CD14-positive monocyte (primary cell): ENCODE measurements around the gene ANKRD45. TPM values are rescaled to one million over a fixed set of nuclear protein-coding genes. Genes with fewer than 3 reads are reported as not detected.
"Not testable (repeated sequence)": the region's sequence is repeated elsewhere in the genome, so short reads cannot be mapped to it uniquely, and the experiment has no call there.

ENCODE experiments used
- DNase-seq, 3 donors: peaks; one replicate each; pipeline ENCODE4 v3.0.0-alpha.2; 2011 to 2022
- H2AFZ ChIP-seq: 2 replicates; pipeline ENCODE4 v1.6.0; 2012; ENCODE audit warnings: mild to moderate bottlenecking, low read depth, low read length, inconsistent platforms; ENCODE audit not compliant: insufficient read depth, poor library complexity, severe bottlenecking
- H3K27ac ChIP-seq, 2 donors: 1 replicate in 1 of 2; 2 replicates in 1 of 2; pipeline ENCODE4 v1.5.1; 2012 to 2013; ENCODE audit warnings: low read length in 2 of 2, control low read depth in 1 of 2, inconsistent platforms in 1 of 2, low read depth in 1 of 2, mild to moderate bottlenecking in 1 of 2
- H3K27me3 ChIP-seq, 2 donors: one replicate each; pipeline versions ENCODE4 v1.6.0 to v1.6.1; 2011 to 2013; ENCODE audit warnings: low read length in 2 of 2; ENCODE audit not compliant: control insufficient read depth in 2 of 2, insufficient read depth in 2 of 2
- H3K36me3 ChIP-seq, 2 donors: replicated peaks in 1 of 2; 1 replicate in 1 of 2; 2 replicates in 1 of 2; pipeline versions ENCODE4 v1.5.1 to v1.6.1; 2012 to 2013; ENCODE audit warnings: low read length in 2 of 2, control low read depth in 1 of 2, inconsistent platforms in 1 of 2, mild to moderate bottlenecking in 1 of 2; ENCODE audit not compliant: insufficient read depth in 2 of 2, control insufficient read depth in 1 of 2
- H3K4me1 ChIP-seq, 2 donors: 1 replicate in 1 of 2; 2 replicates in 1 of 2; pipeline versions ENCODE4 v1.5.1 to v1.6.1; 2012 to 2013; ENCODE audit warnings: low read length in 2 of 2, control low read depth in 1 of 2, inconsistent platforms in 1 of 2, mild to moderate bottlenecking in 1 of 2, moderate library complexity in 1 of 2; ENCODE audit not compliant: insufficient read depth in 2 of 2, control insufficient read depth in 1 of 2
- H3K4me2 ChIP-seq: replicated peaks from 2 replicates; pipeline ENCODE3; 2012; ENCODE audit warnings: low read length, moderate library complexity, mild to moderate bottlenecking; ENCODE audit not compliant: poor library complexity, severe bottlenecking; ENCODE audit errors: extremely low read depth
- H3K4me3 ChIP-seq, 3 experiments: fragments of 200-600 bp in 1 of 3; sonication (generic) in 1 of 3; replicated peaks in 1 of 3; 1 replicate in 2 of 3; 2 replicates in 1 of 3; pipeline ENCODE4 v1.5.1; 2011 to 2013; ENCODE audit warnings: low read length in 3 of 3, mild to moderate bottlenecking in 3 of 3, control low read depth in 2 of 3, low read depth in 2 of 3, inconsistent platforms in 1 of 3, moderate library complexity in 1 of 3
- H3K79me2 ChIP-seq: 2 replicates; pipeline ENCODE4 v1.6.0; 2012; ENCODE audit warnings: mild to moderate bottlenecking, control low read depth, inconsistent platforms, low read length, moderate library complexity; ENCODE audit not compliant: insufficient read depth
- H3K9ac ChIP-seq: 2 replicates; pipeline ENCODE4 v1.6.0; 2017; ENCODE audit warnings: low read length, mild to moderate bottlenecking; ENCODE audit not compliant: insufficient read depth, poor library complexity, severe bottlenecking
- H3K9me3 ChIP-seq, 2 donors: replicated peaks in 1 of 2; 1 replicate in 1 of 2; 2 replicates in 1 of 2; pipeline versions ENCODE4 v1.5.1 to v1.6.1; 2012 to 2013; ENCODE audit warnings: low read length in 2 of 2, control low read depth in 1 of 2; ENCODE audit not compliant: control insufficient read depth in 1 of 2, insufficient read depth in 1 of 2
- H4K20me1 ChIP-seq: 2 replicates; pipeline ENCODE4 v1.6.0; 2012; ENCODE audit warnings: mild to moderate bottlenecking, low read length, control low read depth, moderate library complexity; ENCODE audit not compliant: insufficient read depth
- H3K27ac Mint-ChIP-seq, 7 donors: one replicate each; pipeline ENCODE4 v1.8.0; 2020; ENCODE audit warnings: mild to moderate bottlenecking in 7 of 7, mixed read lengths in 7 of 7, moderate library complexity in 6 of 7, inconsistent platforms in 2 of 7
- H3K27me3 Mint-ChIP-seq, 3 donors: one replicate each; pipeline ENCODE4 v1.8.0; 2021 to 2022; ENCODE audit warnings: low read depth in 3 of 3, mild to moderate bottlenecking in 3 of 3, mixed read lengths in 3 of 3, moderate library complexity in 3 of 3, inconsistent platforms in 1 of 3
- H3K36me3 Mint-ChIP-seq, 2 donors: one replicate each; pipeline ENCODE4 v1.8.0; 2020; ENCODE audit warnings: mixed read lengths in 2 of 2, inconsistent platforms in 1 of 2, mild to moderate bottlenecking in 1 of 2
- H3K4me1 Mint-ChIP-seq: one replicate; pipeline ENCODE4 v1.8.0; 2020; ENCODE audit warnings: mild to moderate bottlenecking, mixed read lengths
- H3K4me3 Mint-ChIP-seq, 2 donors: one replicate each; pipeline ENCODE4 v1.8.0; 2020; ENCODE audit warnings: mild to moderate bottlenecking in 2 of 2, mixed read lengths in 2 of 2, moderate library complexity in 1 of 2
- H3K9me3 Mint-ChIP-seq, 7 donors: one replicate each; pipeline ENCODE4 v1.8.0; 2020 to 2022; ENCODE audit warnings: mixed read lengths in 7 of 7, mild to moderate bottlenecking in 6 of 7, moderate library complexity in 6 of 7, inconsistent platforms in 2 of 7
- WGBS: methylation state at CpG from one replicate; pipeline ENCODE4 v1.1.5; 2013; ENCODE audit warnings: missing lambda C conversion rate; ENCODE audit not compliant: insufficient coverage; 5-methylcytosine and 5-hydroxymethylcytosine counted together
- intact Hi-C, 2 donors: fragments of 100-400 bp; cut with micrococcal nuclease; formaldehyde crosslinking; loops; one replicate each; pipeline versions ENCODE4 v1.15.0 to v1.15.1; 2023
- polyA plus RNA-seq, 3 donors: library from polyadenylated mRNA; depleted of rRNA in 1 of 3; unstranded in 2 of 3; stranded (reverse) in 1 of 3; fragments of 300-500 nt in 2 of 3; fragments of >200 nt in 1 of 3; fragmentation: Illumina TruSeq in 2 of 3; gene quantifications; 1 replicate in 2 of 3; 2 replicates in 1 of 3; pipeline ENCODE4 v1.2.3, GENCODE V29; 2012 to 2021
- TF ChIP-seq, protein P1 (sequence below): fragments of 200-600 bp; IDR thresholded peaks from one replicate; pipeline ENCODE4 v1.8.0; 2022; ENCODE audit warnings: antibody characterized with exemption, mild to moderate bottlenecking

ANKRD45 gene
- polyA plus RNA-seq, 3 donors: not detected

DNA sequence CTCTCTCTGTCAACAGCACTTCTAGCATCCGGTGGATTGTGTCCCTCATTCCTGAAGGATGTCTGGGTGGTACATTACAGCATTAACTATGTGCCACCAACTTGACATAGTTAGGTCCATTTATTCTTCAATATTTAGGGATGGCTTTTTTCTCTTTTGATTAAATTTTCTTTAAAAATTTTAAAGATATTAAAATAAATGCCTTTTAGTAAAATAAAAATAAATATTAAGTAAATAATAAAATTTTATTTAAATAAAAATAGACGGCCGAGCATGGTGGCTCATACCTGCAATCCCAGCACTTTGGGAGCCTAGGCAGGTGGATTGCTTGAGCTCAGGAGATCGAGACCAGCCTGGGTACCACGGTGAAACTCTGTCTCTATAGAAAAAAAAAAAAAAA is 35.5 kb upstream of the ANKRD45 start:
- intact Hi-C loops: no loop called here
- no peak overlapping the region for H3K4me3 ChIP-seq
- H4K20me1 ChIP-seq: no peaks in the 10 kb centered on the region
- H3K27ac ChIP-seq: no peak overlapping the region
- H3K27ac Mint-ChIP-seq: no peak overlapping the region
- H3K36me3 Mint-ChIP-seq: no peaks in the 10 kb centered on the region
- H3K9me3 Mint-ChIP-seq: peaks cover 0 to 6% (median 2%) of the 10 kb centered on the region in 7 donors
- no peaks in the 10 kb centered on the region for H3K36me3 ChIP-seq
- peaks cover 1 to 21% (median 18%) of the 10 kb centered on the region in 3 donors for H3K27me3 Mint-ChIP-seq
- peaks cover 0 to 8% of the 10 kb centered on the region in 2 donors for H3K27me3 ChIP-seq
- no peaks in the 10 kb centered on the region for H3K4me1 Mint-ChIP-seq
- WGBS: no CpG with 5 or more reads among the region's 5 CpGs
- H3K4me2 ChIP-seq: no peak overlapping the region
- H2AFZ ChIP-seq: no peak overlapping the region
- no peaks in the 10 kb centered on the region for H3K9me3 ChIP-seq
- H3K4me3 Mint-ChIP-seq: no peak overlapping the region
- no peaks in the 10 kb centered on the region for H3K79me2 ChIP-seq
- no peaks in the 10 kb centered on the region for H3K4me1 ChIP-seq
- DNase-seq: no peak
- TF ChIP-seq, protein P1, sequence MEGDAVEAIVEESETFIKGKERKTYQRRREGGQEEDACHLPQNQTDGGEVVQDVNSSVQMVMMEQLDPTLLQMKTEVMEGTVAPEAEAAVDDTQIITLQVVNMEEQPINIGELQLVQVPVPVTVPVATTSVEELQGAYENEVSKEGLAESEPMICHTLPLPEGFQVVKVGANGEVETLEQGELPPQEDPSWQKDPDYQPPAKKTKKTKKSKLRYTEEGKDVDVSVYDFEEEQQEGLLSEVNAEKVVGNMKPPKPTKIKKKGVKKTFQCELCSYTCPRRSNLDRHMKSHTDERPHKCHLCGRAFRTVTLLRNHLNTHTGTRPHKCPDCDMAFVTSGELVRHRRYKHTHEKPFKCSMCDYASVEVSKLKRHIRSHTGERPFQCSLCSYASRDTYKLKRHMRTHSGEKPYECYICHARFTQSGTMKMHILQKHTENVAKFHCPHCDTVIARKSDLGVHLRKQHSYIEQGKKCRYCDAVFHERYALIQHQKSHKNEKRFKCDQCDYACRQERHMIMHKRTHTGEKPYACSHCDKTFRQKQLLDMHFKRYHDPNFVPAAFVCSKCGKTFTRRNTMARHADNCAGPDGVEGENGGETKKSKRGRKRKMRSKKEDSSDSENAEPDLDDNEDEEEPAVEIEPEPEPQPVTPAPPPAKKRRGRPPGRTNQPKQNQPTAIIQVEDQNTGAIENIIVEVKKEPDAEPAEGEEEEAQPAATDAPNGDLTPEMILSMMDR: no peak
- H3K9ac ChIP-seq: no peak overlapping the region

DNA sequence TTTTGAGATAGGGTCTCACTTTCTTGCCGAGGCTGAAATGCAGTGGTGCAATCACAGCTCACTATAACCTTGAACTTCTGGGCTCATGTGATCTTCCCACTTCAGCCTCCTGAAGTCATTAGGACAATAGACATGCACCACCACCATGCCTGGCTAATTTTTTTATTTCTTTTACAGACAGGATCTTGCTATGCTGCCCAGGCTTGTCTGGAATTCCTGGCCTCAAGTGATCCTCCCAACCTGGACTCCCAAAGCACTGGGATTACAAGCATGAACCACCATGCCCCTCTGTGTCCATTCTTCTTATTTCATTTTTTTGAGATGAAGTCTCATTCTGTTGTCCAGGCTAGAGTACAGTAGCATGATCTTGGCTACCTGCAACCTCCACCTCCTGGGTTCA is 33.1 kb upstream of the ANKRD45 start:
- no peaks in the 10 kb centered on the region for H3K79me2 ChIP-seq
- H3K4me1 ChIP-seq: no peaks in the 10 kb centered on the region
- no peak overlapping the region for H3K9ac ChIP-seq
- H3K27ac ChIP-seq: no peak overlapping the region
- no peak overlapping the region for H3K4me3 Mint-ChIP-seq
- no peak for DNase-seq
- H3K4me3 ChIP-seq: no peak overlapping the region
- no peak overlapping the region for H3K27ac Mint-ChIP-seq
- peaks cover 0 to 6% (median 0%) of the 10 kb centered on the region in 7 donors for H3K9me3 Mint-ChIP-seq
- H3K27me3 Mint-ChIP-seq: peaks cover 1 to 11% (median 7%) of the 10 kb centered on the region in 3 donors
- no peaks in the 10 kb centered on the region for H3K27me3 ChIP-seq
- no CpG with 5 or more reads among the region's 1 CpG for WGBS
- H3K36me3 Mint-ChIP-seq: no peaks in the 10 kb centered on the region
- no peaks in the 10 kb centered on the region for H3K36me3 ChIP-seq
- intact Hi-C loops: no loop called here
- no peak overlapping the region for H2AFZ ChIP-seq
- no peak overlapping the region for H3K4me2 ChIP-seq
- no peaks in the 10 kb centered on the region for H3K9me3 ChIP-seq
- no peaks in the 10 kb centered on the region for H3K4me1 Mint-ChIP-seq
- no peaks in the 10 kb centered on the region for H4K20me1 ChIP-seq
- TF ChIP-seq, protein P1: no peak

DNA sequence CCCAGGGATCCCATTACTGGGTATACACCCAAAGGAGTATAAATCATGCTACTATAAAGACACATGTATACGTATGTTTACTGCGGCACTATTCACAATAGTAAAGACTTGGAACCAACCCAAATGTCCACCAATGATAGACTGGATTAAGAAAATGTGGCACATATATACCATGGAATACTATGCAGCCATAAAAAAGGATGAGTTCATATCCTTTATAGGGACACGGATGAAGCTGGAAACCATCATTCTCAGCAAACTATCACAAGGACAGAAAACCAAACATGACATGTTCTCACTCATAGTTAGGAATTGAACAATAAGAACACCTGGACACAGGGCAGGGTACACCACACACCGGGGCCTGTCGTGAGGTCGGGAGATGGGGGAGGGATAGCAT is 31.6 kb upstream of the ANKRD45 start:
- H2AFZ ChIP-seq, H3K27ac ChIP-seq, H4K20me1 ChIP-seq, H3K4me3 ChIP-seq, H3K79me2 ChIP-seq, H3K4me3 Mint-ChIP-seq, H3K4me2 ChIP-seq, H3K9ac ChIP-seq, DNase-seq, H3K27me3 Mint-ChIP-seq, H3K27me3 ChIP-seq, H3K4me1 ChIP-seq, intact Hi-C loops, H3K27ac Mint-ChIP-seq, H3K9me3 ChIP-seq, H3K36me3 Mint-ChIP-seq, H3K4me1 Mint-ChIP-seq, H3K36me3 ChIP-seq: not testable (repeated sequence)
- H3K9me3 Mint-ChIP-seq: peaks cover 0 to 12% (median 6%) of the 10 kb centered on the region in 7 donors
- WGBS: 93% methylated on average over 3 of the region's 6 CpGs
